Mesothelial cell of epicardium (in vitro differentiated cells): ENCODE measurements around the gene SNX4. TPM values are rescaled to one million over a fixed set of nuclear protein-coding genes. Genes with fewer than 3 reads are reported as not detected.
"Not testable (repeated sequence)": the region's sequence is repeated elsewhere in the genome, so short reads cannot be mapped to it uniquely, and the experiment has no call there.

Source experiments
- DNase-seq, 2 experiments: peaks; one replicate each; pipeline ENCODE4 v3.0.0; 2021; ENCODE audit warnings: low spot score in 2 of 2; ENCODE audit not compliant: unreplicated experiment in 2 of 2
- H3K27ac Mint-ChIP-seq: 2 replicates; pipeline ENCODE4 v1.8.0; 2021; ENCODE audit warnings: mixed read lengths
- H3K27me3 Mint-ChIP-seq: 2 replicates; pipeline ENCODE4 v1.8.0; 2021; ENCODE audit warnings: low read depth, mixed read lengths
- H3K36me3 Mint-ChIP-seq: 2 replicates; pipeline ENCODE4 v1.8.0; 2021; ENCODE audit warnings: mixed read lengths
- H3K4me1 Mint-ChIP-seq: 2 replicates; pipeline ENCODE4 v1.8.0; 2021; ENCODE audit warnings: mixed read lengths
- H3K4me3 Mint-ChIP-seq: 2 replicates; pipeline ENCODE4 v1.8.0; 2021; ENCODE audit warnings: mild to moderate bottlenecking, moderate library complexity, mixed read lengths
- H3K9me3 Mint-ChIP-seq: 2 replicates; pipeline ENCODE4 v1.8.0; 2021; ENCODE audit warnings: mixed read lengths
- total RNA-seq: library from RNA; stranded (reverse); gene quantifications from 3 replicates; pipeline ENCODE4 v1.2.1, GENCODE V29; 2021
- TF ChIP-seq, protein P1 (sequence below): fragments of 200-600 bp; sonication (generic); IDR thresholded peaks from one replicate; pipeline ENCODE4 v1.5.0; 2021; ENCODE audit warnings: antibody characterized with exemption; ENCODE audit not compliant: unreplicated experiment

SNX4 gene
- total RNA-seq, 1 donor from 2014 or later = 24.4 TPM

DNA sequence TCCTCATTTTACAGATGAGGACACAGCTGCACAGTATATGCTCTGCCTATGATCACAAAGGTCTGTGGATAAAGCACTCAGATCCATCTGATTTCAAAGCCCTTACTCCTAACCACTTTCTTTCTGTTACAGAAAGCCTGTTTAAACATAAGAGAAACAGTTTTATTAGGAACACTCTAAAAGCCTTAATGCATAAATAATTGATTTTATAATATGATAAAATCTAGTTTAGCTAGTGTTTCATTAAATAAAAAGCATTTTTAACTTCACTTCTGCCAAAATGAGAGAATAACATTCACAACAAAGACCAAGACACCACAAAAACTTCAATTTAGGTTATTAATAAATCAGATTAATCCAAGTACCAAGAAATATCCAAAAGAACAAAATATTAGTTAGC lies 21.4 kb downstream of the SNX4 start:
- no peak overlapping the region for H3K4me3 Mint-ChIP-seq
- DNase-seq = no peak
- H3K27ac Mint-ChIP-seq = no peak overlapping the region
- H3K36me3 Mint-ChIP-seq = peaks cover 29% of the 10 kb centered on the region
- TF ChIP-seq, protein P1, sequence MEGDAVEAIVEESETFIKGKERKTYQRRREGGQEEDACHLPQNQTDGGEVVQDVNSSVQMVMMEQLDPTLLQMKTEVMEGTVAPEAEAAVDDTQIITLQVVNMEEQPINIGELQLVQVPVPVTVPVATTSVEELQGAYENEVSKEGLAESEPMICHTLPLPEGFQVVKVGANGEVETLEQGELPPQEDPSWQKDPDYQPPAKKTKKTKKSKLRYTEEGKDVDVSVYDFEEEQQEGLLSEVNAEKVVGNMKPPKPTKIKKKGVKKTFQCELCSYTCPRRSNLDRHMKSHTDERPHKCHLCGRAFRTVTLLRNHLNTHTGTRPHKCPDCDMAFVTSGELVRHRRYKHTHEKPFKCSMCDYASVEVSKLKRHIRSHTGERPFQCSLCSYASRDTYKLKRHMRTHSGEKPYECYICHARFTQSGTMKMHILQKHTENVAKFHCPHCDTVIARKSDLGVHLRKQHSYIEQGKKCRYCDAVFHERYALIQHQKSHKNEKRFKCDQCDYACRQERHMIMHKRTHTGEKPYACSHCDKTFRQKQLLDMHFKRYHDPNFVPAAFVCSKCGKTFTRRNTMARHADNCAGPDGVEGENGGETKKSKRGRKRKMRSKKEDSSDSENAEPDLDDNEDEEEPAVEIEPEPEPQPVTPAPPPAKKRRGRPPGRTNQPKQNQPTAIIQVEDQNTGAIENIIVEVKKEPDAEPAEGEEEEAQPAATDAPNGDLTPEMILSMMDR = no peak
- H3K9me3 Mint-ChIP-seq = no peaks in the 10 kb centered on the region
- H3K4me1 Mint-ChIP-seq = no peaks in the 10 kb centered on the region
- H3K27me3 Mint-ChIP-seq = no peaks in the 10 kb centered on the region

- no peaks in the 10 kb centered on the region for H3K27me3 Mint-ChIP-seq
- H3K36me3 Mint-ChIP-seq = peaks cover 27% of the 10 kb centered on the region
- TF ChIP-seq, protein P1 = no peak
- DNase-seq = no peak
- no peak overlapping the region for H3K27ac Mint-ChIP-seq
- H3K9me3 Mint-ChIP-seq = no peaks in the 10 kb centered on the region
- no peaks in the 10 kb centered on the region for H3K4me1 Mint-ChIP-seq
- no peak overlapping the region for H3K4me3 Mint-ChIP-seq
Observed at GRCh38 chr3:125496701-125497100, 23.3 kb downstream of the SNX4 start.

DNA sequence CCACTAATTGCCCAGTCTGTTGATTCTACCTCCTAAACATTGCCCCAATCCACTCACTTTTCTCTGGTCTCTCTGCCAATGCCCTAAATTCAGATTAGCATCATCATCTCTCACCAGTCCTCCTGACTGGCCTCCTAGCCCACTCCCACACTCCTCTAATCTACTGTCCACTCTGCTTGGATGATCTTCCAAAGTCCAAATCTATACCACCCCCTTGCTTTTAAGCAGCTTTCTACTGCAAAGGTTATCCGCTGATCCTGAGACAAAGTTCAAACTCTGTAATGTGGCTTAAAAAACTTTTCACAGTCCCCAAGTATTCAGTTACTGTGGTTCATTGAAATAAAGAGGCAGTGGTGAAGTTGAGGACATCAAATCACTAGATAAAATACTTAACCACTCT lies 37.6 kb downstream of the SNX4 start:
- peaks cover 20% of the 10 kb centered on the region for H3K36me3 Mint-ChIP-seq
- no peak for DNase-seq
- H3K27me3 Mint-ChIP-seq = no peaks in the 10 kb centered on the region
- no peak overlapping the region for H3K4me3 Mint-ChIP-seq
- H3K9me3 Mint-ChIP-seq = no peaks in the 10 kb centered on the region
- no peak overlapping the region for H3K27ac Mint-ChIP-seq
- H3K4me1 Mint-ChIP-seq = no peaks in the 10 kb centered on the region
- TF ChIP-seq, protein P1 = no peak

GRCh38 chr3:125481786-125482185 lies 38.2 kb downstream of the SNX4 start:
- Mint-ChIP-seq H3K4me3 (no peak overlapping the region), H3K4me1 (no peaks in the 10 kb centered on the region), H3K9me3 (no peaks in the 10 kb centered on the region), H3K27ac (no peak overlapping the region), H3K27me3 (no peaks in the 10 kb centered on the region), H3K36me3 (peaks cover 21% of the 10 kb centered on the region)
- DNase-seq = no peak
- TF ChIP-seq, protein P1 = no peak

- H3K36me3 Mint-ChIP-seq = peaks cover 22% of the 10 kb centered on the region
- not testable (repeated sequence) for H3K9me3 Mint-ChIP-seq, H3K27ac Mint-ChIP-seq, H3K4me3 Mint-ChIP-seq, DNase-seq, H3K27me3 Mint-ChIP-seq, H3K4me1 Mint-ChIP-seq
Observed at GRCh38 chr3:125481375-125481759, 38.6 kb downstream of the SNX4 start.

- Mint-ChIP-seq H3K27me3 (no peaks in the 10 kb centered on the region), H3K36me3 (peaks cover 18% of the 10 kb centered on the region), H3K4me1 (no peaks in the 10 kb centered on the region), H3K27ac (no peak overlapping the region), H3K4me3 (no peak overlapping the region), H3K9me3 (no peaks in the 10 kb centered on the region)
- DNase-seq = no peak
- TF ChIP-seq, protein P1 = no peak
Observed at GRCh38 chr3:125480656-125481374, 39.2 kb downstream of the SNX4 start.
